T-helper 1 cell treated with Interleukin-12 subunit alpha and Interleukin-12 subunit beta and Interleukin-4 antibody, amounts not matched to agents 30 ng/mL and 1 ng/mL, for 36 hours (primary cell): ENCODE measurements around the gene NEDD4L. TPM values are rescaled to one million over a fixed set of nuclear protein-coding genes. Genes with fewer than 3 reads are reported as not detected.
"Not testable (repeated sequence)": the region's sequence is repeated elsewhere in the genome, so short reads cannot be mapped to it uniquely, and the experiment has no call there.

ENCODE experiments used
- intact Hi-C: fragments of 100-400 bp; cut with micrococcal nuclease; formaldehyde crosslinking; loops from one replicate; pipeline ENCODE4 v1.15.1; 2024
- total RNA-seq: library from RNA; stranded (reverse); gene quantifications from 2 replicates; pipeline ENCODE4 v1.2.3, GENCODE V29; 2022

Gene NEDD4L
- total RNA-seq, 1 donor from 2014 or later = 4.3 TPM

GRCh38 chr18:58255701-58256311, 211.8 kb downstream of the NEDD4L start:
- intact Hi-C loops = no loop called here

GRCh38 chr18:58256316-58257080, 212.5 kb downstream of the NEDD4L start:
- intact Hi-C loops = no loop called here

GRCh38 chr18:58257461-58257860, 213.4 kb downstream of the NEDD4L start:
- intact Hi-C loops = no loop called here

DNA sequence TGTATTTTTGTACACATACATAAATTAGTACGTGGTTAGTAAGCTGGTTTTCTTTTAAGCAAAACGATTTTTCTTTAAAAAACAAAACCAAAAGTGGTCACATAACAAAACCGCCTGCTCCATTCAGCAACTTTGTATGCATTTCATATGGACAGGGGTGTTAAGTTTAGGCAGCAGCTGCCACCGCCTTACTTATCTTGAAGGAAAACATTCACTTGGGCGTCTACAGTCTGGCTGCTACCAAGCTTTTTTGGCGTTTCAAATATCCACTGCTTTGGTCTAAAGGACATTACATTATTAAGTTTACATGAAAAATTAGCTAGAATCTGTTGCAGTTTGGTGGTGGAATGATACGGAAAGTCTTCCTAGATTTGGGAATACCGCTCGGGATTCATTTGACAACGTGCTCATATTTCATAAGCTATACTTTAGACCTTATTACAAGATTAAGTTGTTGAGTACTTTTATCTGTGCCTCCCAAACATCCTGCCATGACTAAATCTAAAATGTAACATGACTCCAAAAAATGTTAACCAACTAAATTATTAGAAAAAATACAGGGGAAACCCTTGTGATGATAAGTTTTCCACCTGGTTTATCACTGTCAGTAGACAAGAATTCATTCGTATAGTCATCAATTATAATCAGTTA, 214.8 kb downstream of the NEDD4L start:
- intact Hi-C loops = no loop called here

- intact Hi-C loops = no loop called here
These were observed 219.3 kb downstream of the NEDD4L start for GRCh38 chr18:58263055-58263957.

GRCh38 chr18:58264075-58264474, 220.0 kb downstream of the NEDD4L start:
- intact Hi-C loops = no loop called here

DNA sequence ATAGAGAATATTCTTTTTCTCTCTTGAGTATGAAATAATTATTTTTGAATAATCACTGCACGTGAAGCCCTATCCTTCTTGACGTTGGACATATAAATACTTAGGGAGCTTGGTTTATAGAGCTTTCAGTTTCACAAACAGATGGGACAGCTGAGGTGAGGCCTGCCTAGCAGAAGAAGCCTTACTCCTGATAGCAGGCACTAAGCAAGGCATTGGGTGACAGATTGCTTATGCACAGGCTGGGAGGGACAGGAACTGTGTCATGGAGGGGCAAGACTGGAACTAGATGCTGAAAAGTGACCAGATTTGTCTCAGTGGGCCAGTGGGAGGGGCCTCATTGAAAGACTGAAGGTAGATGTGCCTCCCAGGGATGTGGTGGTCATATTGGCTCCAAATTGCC, 220.8 kb downstream of the NEDD4L start:
- intact Hi-C loops = no loop called here

DNA sequence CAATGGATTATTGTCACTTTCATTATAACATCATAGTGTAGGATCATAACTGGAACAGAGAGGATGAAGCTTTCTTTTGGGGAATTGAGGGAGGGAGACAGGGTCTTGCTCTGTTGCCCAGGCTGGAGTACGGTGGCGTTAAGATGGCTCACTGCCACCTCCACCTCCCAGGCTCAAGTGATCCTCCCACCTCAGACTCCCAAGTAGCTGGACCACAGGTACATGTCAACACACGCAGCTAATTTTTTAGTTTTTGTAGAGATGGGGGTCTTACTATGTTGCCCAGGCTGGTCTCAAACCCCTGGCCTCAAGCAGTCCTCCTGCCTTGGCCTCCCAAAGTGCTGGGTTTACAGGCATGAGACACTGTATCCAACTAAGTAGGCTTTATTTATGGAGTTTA, 221.5 kb downstream of the NEDD4L start:
- intact Hi-C loops = not testable (repeated sequence)

DNA sequence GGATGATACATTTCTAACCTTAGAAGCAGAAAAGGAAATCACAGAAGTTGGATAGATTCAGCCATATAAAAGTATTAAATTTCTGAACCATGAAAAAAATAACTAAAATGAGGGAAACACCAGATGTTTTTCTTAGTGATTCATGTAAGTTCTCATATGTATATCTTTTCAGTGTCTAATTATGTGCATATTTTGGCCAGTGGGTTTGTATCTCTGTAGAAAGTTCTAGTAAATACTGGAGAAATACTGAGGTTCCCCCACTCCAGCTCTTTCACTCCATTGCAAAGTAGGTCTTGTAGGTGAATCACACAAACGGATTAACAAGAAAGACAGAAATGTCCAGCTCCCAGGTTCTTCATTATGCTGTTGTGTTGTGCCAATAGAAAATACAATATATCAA, 222.3 kb downstream of the NEDD4L start:
- intact Hi-C loops = no loop called here

DNA sequence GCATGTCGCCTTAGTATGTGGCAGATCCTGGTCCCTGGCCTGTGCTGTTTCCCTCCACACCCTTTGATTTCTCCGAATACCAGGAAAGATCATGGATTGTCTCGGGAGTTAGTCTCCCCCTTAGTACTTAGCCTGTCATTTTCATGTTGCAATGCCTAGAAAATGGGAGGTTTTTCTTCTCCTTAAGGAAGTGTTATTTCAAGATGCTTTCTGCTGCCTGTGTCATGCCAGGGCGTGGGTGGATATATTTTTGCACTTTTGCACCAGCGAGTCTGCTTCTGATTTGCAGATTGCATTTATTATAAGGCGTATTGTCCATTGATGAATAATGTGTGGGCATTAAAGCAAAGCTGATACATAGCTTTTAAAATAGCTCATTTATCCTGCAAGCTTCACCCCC, 223.5 kb downstream of the NEDD4L start:
- intact Hi-C loops = no loop called here

GRCh38 chr18:58268849-58269248, 224.8 kb downstream of the NEDD4L start:
- intact Hi-C loops = no loop called here

DNA sequence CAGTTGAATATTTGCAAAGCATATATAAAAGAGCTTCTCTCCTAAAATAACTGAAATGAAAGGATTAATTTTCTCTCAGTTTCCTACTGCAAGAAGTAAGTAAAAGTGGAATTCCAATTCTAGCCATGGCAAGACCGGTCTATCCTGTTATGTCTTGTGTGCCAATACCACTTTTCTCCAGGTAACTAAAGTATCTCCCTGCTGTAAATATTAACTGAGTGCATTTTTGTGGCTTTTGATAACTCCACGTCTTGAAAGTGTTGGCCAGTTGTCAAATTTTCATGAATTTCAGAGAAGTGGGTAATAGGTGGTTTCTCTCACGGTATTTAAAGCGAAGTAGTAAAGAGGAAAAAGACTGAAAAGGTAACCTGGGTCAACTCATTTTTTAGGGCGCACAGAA, 225.9 kb downstream of the NEDD4L start:
- intact Hi-C loops = no loop called here

- intact Hi-C loops = no loop called here
These were observed 226.4 kb downstream of the NEDD4L start for GRCh38 chr18:58270396-58270795.

- intact Hi-C loops = no loop called here
These were observed 227.7 kb downstream of the NEDD4L start for GRCh38 chr18:58271770-58272169.

DNA sequence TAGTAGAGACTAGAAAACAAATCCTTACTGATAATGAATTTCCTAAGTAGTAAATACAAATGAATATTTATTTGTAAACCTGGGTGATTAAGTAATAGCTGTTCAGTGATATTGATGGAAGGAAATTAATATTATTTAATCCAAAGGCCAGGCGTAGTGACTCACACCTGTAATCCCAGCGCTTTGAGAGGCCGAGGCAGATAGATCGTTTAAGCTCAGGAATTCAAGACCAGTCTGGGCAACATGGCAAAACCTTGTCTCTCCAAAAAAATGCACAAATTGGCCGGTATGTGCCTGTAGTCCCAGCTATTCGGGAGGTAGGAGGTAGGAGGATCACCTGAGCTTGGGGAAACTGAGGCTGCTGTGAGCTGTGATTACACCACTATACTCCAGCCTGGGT, 228.2 kb downstream of the NEDD4L start:
- intact Hi-C loops = no loop called here

DNA sequence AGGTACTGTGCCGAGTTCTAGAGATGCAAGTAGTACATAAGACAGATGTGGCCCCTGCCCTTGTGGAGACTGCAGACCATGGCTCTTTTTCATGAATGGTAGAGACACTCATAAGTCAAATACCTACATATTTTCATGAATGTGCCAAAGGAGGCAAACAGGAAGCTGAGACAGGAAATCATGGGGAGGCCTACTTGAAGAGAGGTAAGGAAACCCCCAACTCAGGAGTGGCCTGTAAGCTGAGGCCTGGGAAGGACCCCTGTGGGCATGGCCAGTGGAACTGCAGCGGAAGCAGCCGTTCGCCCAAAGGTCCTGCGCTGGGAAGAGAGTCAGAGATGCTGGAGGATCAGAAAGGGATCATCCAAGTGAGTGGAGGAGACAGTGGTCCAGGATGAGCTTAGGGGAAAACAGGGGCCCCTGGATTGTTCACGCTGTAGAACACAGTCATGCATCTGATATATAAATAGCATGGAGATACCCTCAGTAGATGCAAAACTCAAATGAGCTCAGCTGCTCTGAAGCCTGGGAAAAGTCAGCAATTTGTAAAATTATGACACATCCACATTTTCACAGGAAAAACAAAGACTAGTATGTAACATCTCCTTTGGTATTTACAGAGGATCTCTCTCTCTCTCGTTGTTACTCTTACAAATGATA, 228.9 kb downstream of the NEDD4L start:
- intact Hi-C loops = no loop called here

- intact Hi-C loops = no loop called here
These were observed 231.2 kb downstream of the NEDD4L start for GRCh38 chr18:58275176-58275575.

GRCh38 chr18:58276789-58277739, 233.0 kb downstream of the NEDD4L start:
- intact Hi-C loops = no loop called here

DNA sequence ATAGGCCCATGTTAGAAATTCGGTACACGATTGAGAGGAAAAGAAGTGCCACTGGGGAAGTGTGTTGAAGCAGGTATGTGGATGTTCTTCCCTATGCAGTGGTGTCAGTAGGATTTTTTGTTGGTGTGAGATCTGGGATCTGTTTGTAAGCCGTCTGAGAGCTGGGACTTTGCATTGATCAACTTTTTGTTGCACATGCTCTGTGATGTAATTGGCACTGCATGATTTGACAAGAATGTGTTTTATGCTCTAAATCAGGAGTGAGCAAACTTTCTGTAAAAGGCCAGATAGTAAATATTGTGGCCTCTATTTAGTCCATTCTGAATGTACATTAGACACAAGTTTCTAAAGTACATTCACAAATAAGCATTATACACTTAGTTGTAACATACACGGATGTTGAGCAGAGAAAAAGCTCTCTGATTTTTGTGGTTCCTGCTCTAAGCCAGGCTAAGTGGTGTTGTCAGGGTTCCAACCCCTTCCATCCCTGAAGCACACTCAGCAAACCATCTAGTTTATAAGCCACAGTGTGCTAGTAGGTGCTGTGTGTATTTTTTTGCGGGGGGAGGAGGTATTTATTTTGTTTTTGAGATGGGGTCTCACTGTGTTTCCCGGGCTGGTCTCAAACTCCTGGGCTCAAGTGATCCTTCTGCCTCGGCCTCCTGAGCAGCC, 235.6 kb downstream of the NEDD4L start:
- intact Hi-C loops = no loop called here
